Activated B cell treated with CpG ODN at 0.5 μM for 24 hours (primary cell): ENCODE measurements around the gene CTNND1. TPM values are rescaled to one million over a fixed set of nuclear protein-coding genes. Genes with fewer than 3 reads are reported as not detected.

ENCODE experiments used
- ATAC-seq: fragments of 200-7000 bp; cut with Tn5 transposase; one replicate; pipeline ENCODE4 v1.10.0; 2021; ENCODE audit warnings: low read depth, mild to moderate bottlenecking, moderate library complexity
- CTCF ChIA-PET: fragments of 350-600 bp; sonication (Branson Sonifier 250); formaldehyde crosslinking; loops from one replicate; lab custom pipeline; 2021; ENCODE audit warnings: antibody characterized with exemption; lab: Charles Lee
- POLR2A ChIA-PET: fragments of 350-600 bp; sonication (Branson Sonifier 250); formaldehyde crosslinking; loops from one replicate; lab custom pipeline; 2021; ENCODE audit warnings: antibody characterized with exemption; lab: Charles Lee
- DNase-seq: peaks from one replicate; pipeline ENCODE4 v3.0.0; 2022
- H3K27ac Mint-ChIP-seq: one replicate; pipeline ENCODE4 v1.8.0; 2020; ENCODE audit warnings: mixed read lengths
- H3K27me3 Mint-ChIP-seq: one replicate; pipeline ENCODE4 v1.8.0; 2021; ENCODE audit warnings: mixed read lengths
- H3K36me3 Mint-ChIP-seq: one replicate; pipeline ENCODE4 v1.8.0; 2021; ENCODE audit warnings: low read depth, mixed read lengths
- H3K4me1 Mint-ChIP-seq: one replicate; pipeline ENCODE4 v1.8.0; 2021; ENCODE audit warnings: mixed read lengths
- H3K4me3 Mint-ChIP-seq: one replicate; pipeline ENCODE4 v1.8.0; 2020; ENCODE audit warnings: mild to moderate bottlenecking, mixed read lengths
- H3K9me3 Mint-ChIP-seq: one replicate; pipeline ENCODE4 v1.8.0; 2020; ENCODE audit warnings: mixed read lengths
- CTCF ChIP-seq: fragments of 200-600 bp; IDR thresholded peaks from one replicate; pipeline ENCODE4 v1.8.0; 2022; ENCODE audit warnings: antibody characterized with exemption, mild to moderate bottlenecking
- intact Hi-C: fragments of 100-400 bp; cut with micrococcal nuclease; formaldehyde crosslinking; loops from one replicate; pipeline ENCODE4 v1.15.1; 2024
- total RNA-seq: library from RNA; stranded (reverse); gene quantifications from 2 replicates; pipeline ENCODE4 v1.2.3, GENCODE V29; 2022

The CTNND1 gene
- total RNA-seq, 1 donor from 2014 or later: 42.3 TPM

- Mint-ChIP-seq H3K27me3 (no peaks in the 10 kb centered on the region), H3K4me1 (peaks cover 77% of the 10 kb centered on the region), H3K4me3 (peak overlapping the region; percentile 35), H3K9me3 (no peaks in the 10 kb centered on the region), H3K27ac (peak overlapping the region; percentile 92), H3K36me3 (peaks cover 3% of the 10 kb centered on the region)
- DNase-seq (no peak), ATAC-seq (no peak)
- ChIA-PET CTCF (interaction anchor here (1.4 kb wide), 1 partner anchor 13 kb away, joined by 5 read pairs; no protein-coding TSS in a partner anchor), POLR2A (interaction anchor here (1.1 kb wide), 1 partner anchor 46 kb away, joined by 8 read pairs; the partner anchor contains the start of gene SELENOH)
- intact Hi-C loops: no loop called here
- no peak for TF ChIP-seq CTCF
These were observed 25.5 kb downstream of the CTNND1 start for GRCh38 chr11:57787006-57787604.

GRCh38 chr11:57787920-57788702, 26.5 kb downstream of the CTNND1 start:
- CTCF ChIA-PET: interaction anchor here (0.9 kb wide), 1 partner anchor 12 kb away, joined by 3 read pairs; no protein-coding TSS in a partner anchor
- POLR2A ChIA-PET: interaction anchor here (0.7 kb wide), 1 partner anchor 76 kb away, joined by 3 read pairs; the partner anchor contains the start of gene MED19
- Mint-ChIP-seq H3K27me3 (no peaks in the 10 kb centered on the region), H3K9me3 (no peaks in the 10 kb centered on the region), H3K4me1 (peaks cover 77% of the 10 kb centered on the region), H3K36me3 (peaks cover 5% of the 10 kb centered on the region), H3K27ac (peak overlapping the region; percentile 21), H3K4me3 (no peak overlapping the region)
- DNase-seq: no peak
- intact Hi-C loops: no loop called here
- no peak for ATAC-seq
- no peak for TF ChIP-seq CTCF

- no peak for TF ChIP-seq CTCF
- ChIA-PET POLR2A (interaction anchor here (0.7 kb wide), 1 partner anchor 77 kb away, joined by 3 read pairs; the partner anchor contains the start of gene MED19), CTCF (interaction anchor here (0.9 kb wide), 1 partner anchor 12 kb away, joined by 3 read pairs; no protein-coding TSS in a partner anchor)
- ATAC-seq: no peak
- Mint-ChIP-seq H3K4me3 (no peak overlapping the region), H3K27me3 (no peaks in the 10 kb centered on the region), H3K36me3 (peaks cover 5% of the 10 kb centered on the region), H3K9me3 (no peaks in the 10 kb centered on the region), H3K27ac (no peak overlapping the region), H3K4me1 (peaks cover 82% of the 10 kb centered on the region)
- DNase-seq: no peak
- intact Hi-C loops: no loop called here
These were observed 27.1 kb downstream of the CTNND1 start for GRCh38 chr11:57788703-57789088.

- Mint-ChIP-seq H3K9me3 (no peaks in the 10 kb centered on the region), H3K27me3 (no peaks in the 10 kb centered on the region), H3K4me3 (peak overlapping the region; percentile 75), H3K4me1 (peaks cover 79% of the 10 kb centered on the region), H3K27ac (peak overlapping the region; percentile 90), H3K36me3 (peaks cover 16% of the 10 kb centered on the region)
- CTCF ChIA-PET: interaction anchor here (0.9 kb wide), 1 partner anchor 9 kb away, joined by 5 read pairs; no protein-coding TSS in a partner anchor
- intact Hi-C loops: loop anchor here (1.0 to 5.0 kb wide), 7 partner anchors 50 to 786 kb away; partner anchors contain the start of genes CLP1, LPXN, MED19 and SELENOH
- POLR2A ChIA-PET: interaction anchor here (0.8 to 3.4 kb wide), 7 partner anchors 9 to 124 kb away, joined by 3 to 39 read pairs (median 4); partner anchors contain the start of genes BTBD18, CTNND1, SELENOH and ZDHHC5
- no peak for ATAC-seq
- DNase-seq: no peak
- no peak for TF ChIP-seq CTCF
These were observed 29.9 kb downstream of the CTNND1 start for GRCh38 chr11:57791321-57792059.
